Activated CD4-positive, alpha-beta T cell treated with anti-CD3 and anti-CD28 coated beads, Interleukin-2, amount 50 U/mL, for 48 hours (primary cell): Measurements from ENCODE around the gene HIVEP2.
A peak's percentile ranks its signal among the peaks of the same experiment; 100 is the strongest.

ENCODE experiments used
- DNase-seq, 2 experiments: peaks; one replicate each; pipeline ENCODE4 v3.0.0-alpha.2; 2020

Gene HIVEP2

GRCh38 chr6:142945446-142946180 lies 637 bp upstream of the HIVEP2 start:
- DNase-seq, result peak; percentile 50 to 54

GRCh38 chr6:142944124-142945048 lies 590 bp downstream of the HIVEP2 start:
- peak; percentile 90 to 93 for DNase-seq

GRCh38 chr6:142943711-142944123 lies 1.3 kb downstream of the HIVEP2 start:
- DNase-seq, result peak; percentile 32 to 46

- DNase-seq, result no peak
These were observed 2.2 kb downstream of the HIVEP2 start for GRCh38 chr6:142942805-142943227.

- no peak for DNase-seq
These were observed 2.7 kb downstream of the HIVEP2 start for GRCh38 chr6:142942238-142942637.

- DNase-seq, result no peak
These were observed 4.0 kb downstream of the HIVEP2 start for GRCh38 chr6:142941018-142941417.

- no peak for DNase-seq
These were observed 4.5 kb downstream of the HIVEP2 start for GRCh38 chr6:142940487-142940886.

- DNase-seq, result no peak
These were observed 6.5 kb downstream of the HIVEP2 start for GRCh38 chr6:142938510-142938909.

GRCh38 chr6:142937986-142938385 lies 7.0 kb downstream of the HIVEP2 start:
- no peak for DNase-seq

GRCh38 chr6:142935553-142936517 lies 9.1 kb downstream of the HIVEP2 start:
- DNase-seq, result peak in 1 of 2 experiments; percentile 47

- DNase-seq, result no peak
These were observed 10.4 kb downstream of the HIVEP2 start for GRCh38 chr6:142934599-142934998.

GRCh38 chr6:142934106-142934505 lies 10.9 kb downstream of the HIVEP2 start:
- DNase-seq, result no peak

- DNase-seq, result no peak
These were observed 11.3 kb downstream of the HIVEP2 start for GRCh38 chr6:142933701-142934100.

GRCh38 chr6:142932889-142933288 lies 12.1 kb downstream of the HIVEP2 start:
- no peak for DNase-seq

GRCh38 chr6:142929751-142930358 lies 15.1 kb downstream of the HIVEP2 start:
- no peak for DNase-seq

GRCh38 chr6:142927904-142928303 lies 17.1 kb downstream of the HIVEP2 start:
- DNase-seq, result no peak

- no peak for DNase-seq
These were observed 17.8 kb downstream of the HIVEP2 start for GRCh38 chr6:142927271-142927580.

- peak; percentile 64 to 74 for DNase-seq
These were observed 18.3 kb downstream of the HIVEP2 start for GRCh38 chr6:142926494-142927270.

- no peak for DNase-seq
These were observed 18.8 kb downstream of the HIVEP2 start for GRCh38 chr6:142926177-142926493.

- DNase-seq, result no peak
These were observed 19.3 kb downstream of the HIVEP2 start for GRCh38 chr6:142925575-142926110.

- no peak for DNase-seq
These were observed 26.5 kb downstream of the HIVEP2 start for GRCh38 chr6:142918339-142919042.
